NB4 (cell line): Measurements from ENCODE around the gene INCENP.

Experiments
- MYC ChIP-seq: IDR thresholded peaks from 2 replicates; pipeline ENCODE4 v1.6.1; 2011; ENCODE audit warnings: low read depth, low read length
- POLR2A ChIP-seq: IDR thresholded peaks from 2 replicates; pipeline ENCODE4 v1.6.1; 2011; ENCODE audit warnings: mild to moderate bottlenecking; ENCODE audit not compliant: insufficient read length; ENCODE audit errors: extremely low read depth
- TF ChIP-seq, protein P1 (sequence below): IDR thresholded peaks from one replicate; pipeline ENCODE4 v1.5.1; 2012; ENCODE audit warnings: low read depth, low read length
- TF ChIP-seq, protein P2 (sequence below): IDR thresholded peaks from 2 replicates; pipeline ENCODE4 v1.6.1; 2011; ENCODE audit warnings: low read depth, low read length

DNA sequence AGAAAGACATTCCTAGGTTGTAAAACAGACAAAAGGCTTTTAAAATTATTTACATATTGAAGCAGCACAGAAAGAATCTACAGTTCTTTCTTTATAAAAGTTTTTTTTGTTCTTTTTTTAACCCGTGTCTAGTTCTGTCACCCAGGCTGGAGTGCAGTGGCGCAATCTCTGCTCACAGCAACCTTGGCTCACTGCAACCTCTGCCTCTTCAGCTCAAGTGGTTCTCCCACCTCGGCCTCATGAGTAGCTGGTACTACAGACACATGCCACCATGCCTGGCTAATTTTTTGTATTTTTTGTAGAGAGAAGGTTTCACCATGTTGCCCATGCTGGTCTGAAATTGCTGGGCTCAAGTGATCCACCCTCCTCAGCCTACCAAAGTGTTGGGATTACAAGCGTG is 3.8 kb upstream of the INCENP start:
- TF ChIP-seq, protein P1, sequence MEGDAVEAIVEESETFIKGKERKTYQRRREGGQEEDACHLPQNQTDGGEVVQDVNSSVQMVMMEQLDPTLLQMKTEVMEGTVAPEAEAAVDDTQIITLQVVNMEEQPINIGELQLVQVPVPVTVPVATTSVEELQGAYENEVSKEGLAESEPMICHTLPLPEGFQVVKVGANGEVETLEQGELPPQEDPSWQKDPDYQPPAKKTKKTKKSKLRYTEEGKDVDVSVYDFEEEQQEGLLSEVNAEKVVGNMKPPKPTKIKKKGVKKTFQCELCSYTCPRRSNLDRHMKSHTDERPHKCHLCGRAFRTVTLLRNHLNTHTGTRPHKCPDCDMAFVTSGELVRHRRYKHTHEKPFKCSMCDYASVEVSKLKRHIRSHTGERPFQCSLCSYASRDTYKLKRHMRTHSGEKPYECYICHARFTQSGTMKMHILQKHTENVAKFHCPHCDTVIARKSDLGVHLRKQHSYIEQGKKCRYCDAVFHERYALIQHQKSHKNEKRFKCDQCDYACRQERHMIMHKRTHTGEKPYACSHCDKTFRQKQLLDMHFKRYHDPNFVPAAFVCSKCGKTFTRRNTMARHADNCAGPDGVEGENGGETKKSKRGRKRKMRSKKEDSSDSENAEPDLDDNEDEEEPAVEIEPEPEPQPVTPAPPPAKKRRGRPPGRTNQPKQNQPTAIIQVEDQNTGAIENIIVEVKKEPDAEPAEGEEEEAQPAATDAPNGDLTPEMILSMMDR, result no peak
- TF ChIP-seq POLR2A, result no peak
- TF ChIP-seq, protein P2, sequence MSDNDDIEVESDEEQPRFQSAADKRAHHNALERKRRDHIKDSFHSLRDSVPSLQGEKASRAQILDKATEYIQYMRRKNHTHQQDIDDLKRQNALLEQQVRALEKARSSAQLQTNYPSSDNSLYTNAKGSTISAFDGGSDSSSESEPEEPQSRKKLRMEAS, result no peak
- TF ChIP-seq MYC, result no peak
